Caki2 (cell line): ENCODE data around the gene CSAG1. TPM values are rescaled to one million over a fixed set of nuclear protein-coding genes. Genes with fewer than 3 reads are reported as not detected.
"Not testable (repeated sequence)": the region's sequence is repeated elsewhere in the genome, so short reads cannot be mapped to it uniquely, and the experiment has no call there.

ENCODE experiments used
- DNase-seq: peaks from one replicate; pipeline ENCODE4 v3.0.0-alpha.2; 2015; ENCODE audit warnings: low read depth
- in situ Hi-C: cut with HindIII; loops from 2 replicates; pipeline ENCODE4 v1.10.0; 2016; ENCODE audit warnings: low sequenced_read_pairs, low pct_unique_long_range_greater_than_20kb, mixed read lengths
- total RNA-seq: library from RNA; depleted of rRNA; stranded (reverse); fragments of >200 nt; shearing (Covaris generic); gene quantifications from 2 replicates; pipeline ENCODE4 v1.2.3, GENCODE V29; 2014; ENCODE audit warnings: low replicate concordance; rRNA removed

CSAG1 gene
- total RNA-seq, 1 experiment from 2014 or later, result not detected

DNA sequence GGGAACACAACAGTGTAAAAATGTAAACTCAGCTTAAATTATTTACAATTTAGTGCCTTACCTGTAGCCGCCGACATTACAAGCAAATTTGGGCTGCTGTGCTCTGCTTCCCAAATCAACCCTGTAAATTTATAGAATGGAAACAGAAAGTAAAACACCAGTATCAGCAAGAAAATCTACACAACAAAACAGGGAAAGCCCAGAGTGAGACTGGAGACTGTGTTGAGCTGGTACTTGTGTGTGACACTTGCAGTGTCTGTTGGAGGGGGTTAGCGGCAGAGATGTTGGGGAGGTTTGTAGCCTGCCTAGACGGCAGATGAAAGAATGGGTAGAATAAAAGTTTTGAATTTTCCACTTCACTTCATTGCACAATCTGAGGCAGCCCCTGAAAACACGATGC, 20.3 kb downstream of the CSAG1 start:
- in situ Hi-C loops, DNase-seq: not testable (repeated sequence)

DNA sequence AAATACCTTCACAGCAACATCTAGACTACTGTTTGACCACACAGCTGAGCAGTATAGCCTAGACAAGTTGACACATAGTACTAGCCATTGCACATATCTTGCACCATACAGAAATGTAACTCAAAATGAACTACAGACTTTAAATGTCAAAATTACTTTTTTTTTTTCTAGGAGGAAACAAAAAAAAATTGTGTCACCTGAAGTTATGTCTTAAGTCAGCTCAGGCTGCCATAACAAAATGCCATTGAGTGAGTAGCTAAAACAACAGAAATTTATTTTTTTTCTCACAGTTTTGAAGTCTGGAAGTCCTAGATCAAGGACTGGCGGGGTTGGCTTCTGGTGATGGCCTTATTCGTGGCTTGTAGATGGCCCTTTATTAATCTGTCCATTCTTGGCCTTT, 24.3 kb downstream of the CSAG1 start, which contains the start of gene CSAG2:
Gene CSAG2 (minus strand): TSS at position 101 of the 400 bp plus-strand sequence. CDS start 161 bp downstream, outside the sequence.
- in situ Hi-C loops, result not testable (repeated sequence)

DNA sequence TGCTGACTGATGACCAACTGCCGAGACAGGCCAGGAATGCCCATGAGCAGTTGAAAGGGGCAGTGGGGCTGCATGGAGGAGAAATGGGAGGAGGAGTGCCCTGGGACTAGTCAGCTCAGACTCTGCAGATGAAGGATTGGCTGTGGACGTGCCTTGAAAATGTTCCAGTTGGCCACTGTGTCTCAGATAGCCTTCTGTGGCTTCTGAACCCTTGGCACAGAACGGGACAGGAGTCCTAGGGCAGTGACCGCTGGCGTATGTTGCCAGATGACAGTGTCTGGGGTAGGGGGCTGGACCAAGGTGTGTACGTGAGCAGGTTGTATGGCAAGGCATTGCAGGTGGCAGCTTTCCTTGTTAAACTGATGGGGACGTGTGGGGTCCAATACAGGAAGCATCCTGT, 27.0 kb downstream of the CSAG1 start:
- in situ Hi-C loops, DNase-seq: not testable (repeated sequence)

More for the DNA sequence above, 24.3 kb downstream of the CSAG1 start, which contains the start of gene CSAG2:
- DNase-seq, result not testable (repeated sequence)

DNA sequence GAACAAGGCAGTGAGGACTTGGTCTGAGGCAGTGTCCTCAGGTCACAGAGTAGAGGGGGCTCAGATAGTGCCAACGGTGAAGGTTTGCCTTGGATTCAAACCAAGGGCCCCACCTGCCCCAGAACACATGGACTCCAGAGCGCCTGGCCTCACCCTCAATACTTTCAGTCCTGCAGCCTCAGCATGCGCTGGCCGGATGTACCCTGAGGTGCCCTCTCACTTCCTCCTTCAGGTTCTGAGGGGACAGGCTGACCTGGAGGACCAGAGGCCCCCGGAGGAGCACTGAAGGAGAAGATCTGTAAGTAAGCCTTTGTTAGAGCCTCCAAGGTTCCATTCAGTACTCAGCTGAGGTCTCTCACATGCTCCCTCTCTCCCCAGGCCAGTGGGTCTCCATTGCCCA, 33.1 kb downstream of the CSAG1 start:
- DNase-seq, in situ Hi-C loops: not testable (repeated sequence)

DNA sequence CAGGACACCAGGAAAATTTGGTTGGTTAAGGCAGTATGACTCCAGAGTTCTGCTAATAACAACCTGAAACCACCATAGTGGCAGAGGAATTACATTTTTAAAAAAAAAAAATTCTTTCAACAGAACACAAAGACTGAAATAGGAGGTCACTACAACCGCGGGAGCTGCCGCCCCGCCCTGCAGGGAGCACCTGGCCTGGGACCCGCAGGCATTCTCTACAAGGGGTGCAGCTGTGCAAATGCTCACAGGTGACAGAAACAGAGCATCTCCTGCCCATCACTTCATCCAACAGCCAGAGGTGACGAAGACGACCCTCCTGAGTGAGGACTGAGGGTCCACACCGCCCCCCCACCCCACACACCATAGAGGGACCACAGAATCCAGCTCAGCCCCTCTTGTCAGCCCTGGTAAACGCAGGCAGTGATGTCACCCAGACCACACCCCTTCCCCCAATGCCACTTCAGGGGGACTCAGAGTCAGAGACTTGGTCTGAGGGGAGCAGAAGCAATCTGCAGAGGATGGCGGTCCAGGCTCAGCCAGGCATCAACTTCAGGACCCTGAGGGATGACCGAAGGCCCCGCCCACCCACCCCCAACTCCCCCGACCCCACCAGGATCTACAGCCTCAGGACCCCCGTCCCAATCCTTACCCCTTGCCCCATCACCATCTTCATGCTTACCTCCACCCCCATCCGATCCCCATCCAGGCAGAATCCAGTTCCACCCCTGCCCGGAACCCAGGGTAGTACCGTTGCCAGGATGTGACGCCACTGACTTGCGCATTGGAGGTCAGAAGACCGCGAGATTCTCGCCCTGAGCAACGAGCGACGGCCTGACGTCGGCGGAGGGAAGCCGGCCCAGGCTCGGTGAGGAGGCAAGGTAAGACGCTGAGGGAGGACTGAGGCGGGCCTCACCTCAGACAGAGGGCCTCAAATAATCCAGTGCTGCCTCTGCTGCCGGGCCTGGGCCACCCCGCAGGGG, 35.3 kb downstream of the CSAG1 start, which contains the start of gene MAGEA3:
Gene MAGEA3 (plus strand): TSS at position 843 of the 980 bp plus-strand sequence. CDS start 2,039 bp downstream, outside the sequence.
- in situ Hi-C loops, DNase-seq: not testable (repeated sequence)

DNA sequence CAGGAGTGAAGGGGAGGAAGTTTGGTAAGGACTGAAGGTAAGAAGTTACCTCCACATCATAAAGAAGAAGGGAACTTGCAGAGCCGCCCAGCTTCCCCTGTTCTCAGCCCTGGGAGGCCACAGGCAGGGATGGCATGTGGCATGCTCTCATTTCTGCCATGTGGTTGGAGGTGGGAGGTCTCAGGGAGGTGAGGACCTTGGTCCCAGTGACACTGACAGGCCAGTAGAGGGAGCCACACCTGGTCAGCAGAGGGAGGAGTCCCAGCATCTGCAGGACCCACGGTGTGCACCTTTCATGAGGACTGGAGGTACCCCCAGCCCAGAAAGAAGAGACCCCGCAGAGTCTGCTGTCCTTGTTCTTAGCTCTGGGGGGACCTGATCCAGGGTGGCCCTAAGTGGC, 52.5 kb downstream of the CSAG1 start:
- in situ Hi-C loops, DNase-seq: not testable (repeated sequence)

Other genes with a start within 250 kb of the CSAG1 start
- gene GABRQ, start 95.8 kb downstream of the CSAG1 start, total RNA-seq, result 0.30 and 0.81 TPM in 2 replicates
- not detected in 2 replicates for gene MAGEA3, start 34.9 kb downstream of the CSAG1 start, total RNA-seq
- gene CSAG2, start 24.4 kb downstream of the CSAG1 start, total RNA-seq, result not detected in 2 replicates
- gene MAGEA2B, start 19.1 kb downstream of the CSAG1 start, total RNA-seq, result not detected in 2 replicates
- gene MAGEA12, start within 50 bp of the CSAG1 start, total RNA-seq, result not detected in 2 replicates
- gene MAGEA2, start 20.1 kb upstream of the CSAG1 start, total RNA-seq, result not detected in 2 replicates
- not detected in 2 replicates for gene CSAG3, start 25.5 kb upstream of the CSAG1 start, total RNA-seq
- gene MAGEA6, start 36.0 kb upstream of the CSAG1 start, total RNA-seq, result not detected in 2 replicates
- gene CETN2, start 97.0 kb upstream of the CSAG1 start, total RNA-seq, result 74.5 and 76.6 TPM in 2 replicates
- 32.1 and 33.7 TPM in 2 replicates for gene NSDHL, start 97.3 kb upstream of the CSAG1 start, total RNA-seq
- gene ZNF185, start 164.3 kb upstream of the CSAG1 start, total RNA-seq, result 6.0 and 7.2 TPM in 2 replicates